IMR-90 (cell line): ENCODE results near the gene EPN2. TPM values are rescaled to one million over a fixed set of nuclear protein-coding genes. Genes with fewer than 3 reads are reported as not detected.
A peak's percentile ranks its signal among the peaks of the same experiment; 100 is the strongest.

ENCODE experiments used
- ATAC-seq: fragments of 200-7000 bp; cut with Tn5 transposase; 2 replicates; pipeline ENCODE4 v1.9.1; 2020; ENCODE audit warnings: low read depth, mild to moderate bottlenecking, moderate library complexity
- BruUV-seq: library from RNA; stranded (reverse); fragments of 400-500 nt; replicated peaks from 2 replicates; lab custom pipeline; 2021; lab: Mats Ljungman, UMichigan
- CTCF ChIA-PET: fragments of 300-600 bp; formaldehyde crosslinking; extraction: SDS; loops from one replicate; lab custom pipeline; 2021; ENCODE audit warnings: antibody characterized with exemption; lab: Yijun Ruan, JAX
- POLR2A ChIA-PET: fragments of 300-600 bp; sonication (Branson Sonifier 250); formaldehyde crosslinking; loops from one replicate; lab custom pipeline; 2022; ENCODE audit warnings: antibody characterized with exemption; ENCODE audit not compliant: unreplicated experiment; lab: Charles Lee
- DNase-seq: peaks from one replicate; pipeline ENCODE4 v3.0.0; 2013
- H2AFZ ChIP-seq: replicated peaks from 2 replicates; pipeline ENCODE3; 2013; ENCODE audit warnings: low read length, mild to moderate bottlenecking; ENCODE audit not compliant: poor library complexity
- H2AK5ac ChIP-seq: 2 replicates; pipeline ENCODE4 v1.6.1; 2013; ENCODE audit warnings: low read depth, low read length, inconsistent platforms
- H2AK9ac ChIP-seq: replicated peaks from 2 replicates; pipeline ENCODE3; 2013; ENCODE audit warnings: mild to moderate bottlenecking, low read depth, low read length, moderate library complexity; ENCODE audit not compliant: poor library complexity
- H2BK120ac ChIP-seq: 2 replicates; pipeline ENCODE4 v1.6.1; 2013; ENCODE audit warnings: low read depth, low read length, inconsistent platforms
- H2BK15ac ChIP-seq: 3 replicates; pipeline ENCODE4 v1.6.1; 2013; ENCODE audit warnings: low read depth, low read length, inconsistent platforms
- H2BK20ac ChIP-seq: 2 replicates; pipeline ENCODE4 v1.6.1; 2013; ENCODE audit warnings: low read depth, mild to moderate bottlenecking, inconsistent platforms, low read length, moderate library complexity
- H2BK5ac ChIP-seq: 2 replicates; pipeline ENCODE4 v1.6.1; 2013; ENCODE audit warnings: mild to moderate bottlenecking, low read depth, low read length, inconsistent platforms; ENCODE audit not compliant: poor library complexity, severe bottlenecking
- H3K14ac ChIP-seq: replicated peaks from 2 replicates; pipeline ENCODE4 v1.6.1; 2013; ENCODE audit warnings: low read depth, low read length, inconsistent platforms
- H3K18ac ChIP-seq: 2 replicates; pipeline ENCODE4 v1.6.1; 2013; ENCODE audit warnings: low read depth, low read length, control low read depth
- H3K23ac ChIP-seq: 2 replicates; pipeline ENCODE4 v1.6.1; 2013; ENCODE audit warnings: low read depth, low read length, inconsistent platforms
- H3K27ac ChIP-seq: 2 replicates; pipeline ENCODE4 v1.5.1; 2013; ENCODE audit warnings: mild to moderate bottlenecking, control low read depth, low read length; ENCODE audit not compliant: insufficient read depth
- H3K27me3 ChIP-seq: 2 replicates; pipeline ENCODE4 v1.6.1; 2013; ENCODE audit warnings: low read length; ENCODE audit not compliant: control insufficient read depth, insufficient read depth
- H3K36me3 ChIP-seq: 2 replicates; pipeline ENCODE4 v1.6.1; 2013; ENCODE audit warnings: low read length, mixed read lengths; ENCODE audit not compliant: control insufficient read depth, insufficient read depth
- H3K4ac ChIP-seq: 2 replicates; pipeline ENCODE4 v1.6.1; 2013; ENCODE audit warnings: low read depth, low read length, inconsistent platforms
- H3K4me1 ChIP-seq: 2 replicates; pipeline ENCODE4 v1.6.1; 2013; ENCODE audit warnings: low read length, mixed read lengths; ENCODE audit not compliant: control insufficient read depth, insufficient read depth
- H3K4me2 ChIP-seq: 2 replicates; pipeline ENCODE4 v1.6.1; 2013; ENCODE audit warnings: low read depth, mild to moderate bottlenecking, control low read depth, low read length, moderate library complexity
- H3K4me3 ChIP-seq: 2 replicates; pipeline ENCODE4 v1.5.1; 2013; ENCODE audit warnings: low read depth, mild to moderate bottlenecking, control low read depth, low read length, moderate library complexity; ENCODE audit not compliant: insufficient read depth
- H3K56ac ChIP-seq: 2 replicates; pipeline ENCODE4 v1.6.1; 2013; ENCODE audit warnings: low read length, inconsistent platforms; ENCODE audit not compliant: insufficient read depth; ENCODE audit errors: extremely low read depth
- H3K79me1 ChIP-seq, 2 experiments: 2 replicates each; pipeline ENCODE4 v1.6.1; 2013; ENCODE audit warnings: low read length in 2 of 2, inconsistent platforms in 1 of 2, low read depth in 1 of 2
- H3K9ac ChIP-seq: 2 replicates; pipeline ENCODE4 v1.6.1; 2013; ENCODE audit warnings: low read depth, low read length, control low read depth
- H3K9me1 ChIP-seq: 2 replicates; pipeline ENCODE4 v1.6.1; 2013; ENCODE audit warnings: low read length, inconsistent platforms; ENCODE audit not compliant: insufficient read depth
- H3K9me3 ChIP-seq: 2 replicates; pipeline ENCODE4 v1.6.1; 2013; ENCODE audit warnings: low read length; ENCODE audit not compliant: control insufficient read depth, insufficient read depth
- H4K20me1 ChIP-seq: 2 replicates; pipeline ENCODE4 v1.6.1; 2013; ENCODE audit warnings: low read length, inconsistent platforms; ENCODE audit not compliant: insufficient read depth
- H4K5ac ChIP-seq: 2 replicates; pipeline ENCODE4 v1.6.1; 2013; ENCODE audit warnings: mild to moderate bottlenecking, low read depth, low read length, control low read depth
- H4K8ac ChIP-seq, 2 experiments: 2 replicates each; pipeline ENCODE4 v1.6.1; 2013; ENCODE audit warnings: low read depth in 2 of 2, low read length in 2 of 2, control low read depth in 1 of 2, inconsistent platforms in 1 of 2
- H4K91ac ChIP-seq: 2 replicates; pipeline ENCODE4 v1.6.1; 2013; ENCODE audit warnings: low read depth, low read length, inconsistent platforms; ENCODE audit not compliant: insufficient read depth
- CHD1 ChIP-seq: IDR thresholded peaks from 2 replicates; pipeline ENCODE4 v1.6.1; 2012; ENCODE audit warnings: low read depth, low read length, improper control_type of control experiment
- ELK1 ChIP-seq: fragments of 150-350 bp; IDR thresholded peaks from 2 replicates; pipeline ENCODE4 v1.6.1; 2016; ENCODE audit warnings: low read depth, mild to moderate bottlenecking, low read length, moderate library complexity, borderline replicate concordance
- FOS ChIP-seq: fragments of 150-350 bp; IDR thresholded peaks from 2 replicates; pipeline ENCODE4 v1.6.1; 2016; ENCODE audit warnings: low read depth, low read length
- MXI1 ChIP-seq: IDR thresholded peaks from 2 replicates; pipeline ENCODE4 v1.6.1; 2012; ENCODE audit warnings: low read depth, mild to moderate bottlenecking, low read length, moderate library complexity, borderline replicate concordance
- POLR2A ChIP-seq: IDR thresholded peaks from 2 replicates; pipeline ENCODE4 v1.6.1; 2012; ENCODE audit warnings: mild to moderate bottlenecking, low read depth, low read length
- RAD21 ChIP-seq: IDR thresholded peaks from 2 replicates; pipeline ENCODE4 v1.6.1; 2012; ENCODE audit warnings: low read length, improper control_type of control experiment
- RCOR1 ChIP-seq: IDR thresholded peaks from 2 replicates; pipeline ENCODE4 v1.6.1; 2012; ENCODE audit warnings: mild to moderate bottlenecking, low read length, improper control_type of control experiment; ENCODE audit not compliant: insufficient replicate concordance
- RFX5 ChIP-seq: IDR thresholded peaks from 2 replicates; pipeline ENCODE4 v1.8.0; 2012; ENCODE audit warnings: low read depth, mild to moderate bottlenecking, low read length, moderate library complexity
- SMC3 ChIP-seq: fragments of 150-350 bp; IDR thresholded peaks from 2 replicates; pipeline ENCODE4 v1.6.1; 2016; ENCODE audit warnings: low read depth, mild to moderate bottlenecking, antibody characterized with exemption, low read length, moderate library complexity
- USF2 ChIP-seq: fragments of 150-350 bp; IDR thresholded peaks from 2 replicates; pipeline ENCODE4 v1.6.1; 2017; ENCODE audit warnings: mild to moderate bottlenecking, antibody characterized with exemption, low read length, low read depth
- WGBS, 2 experiments: methylation state at CpG; one replicate each; pipeline versions ENCODE4 v1.1.5 to v1.1.7; 2013; ENCODE audit warnings: missing lambda C conversion rate in 2 of 2; ENCODE audit not compliant: insufficient read length in 1 of 2; ENCODE audit errors: extremely low coverage in 2 of 2; 5-methylcytosine and 5-hydroxymethylcytosine counted together
- dilution Hi-C: fragments of 300-500 bp; cut with HindIII; formaldehyde crosslinking; loops from one replicate; pipeline ENCODE4 v1.14.3; 2018; ENCODE audit warnings: low sequenced_read_pairs; ENCODE audit not compliant: unreplicated experiment
- in situ Hi-C: fragments of 300-500 bp; cut with MboI; formaldehyde crosslinking; loops from 3 replicates; pipeline ENCODE4 v1.14.3; 2019; ENCODE audit warnings: low sequenced_read_pairs, inconsistent platforms, mixed read lengths
- intact Hi-C: fragments of 100-400 bp; cut with micrococcal nuclease; formaldehyde crosslinking; loops from 2 replicates; pipeline ENCODE4 v1.10.0; 2022
- polyA plus RNA-seq, 3 experiments: library from polyadenylated mRNA; depleted of rRNA; stranded (reverse); fragments of >200 nt; gene quantifications; 2 replicates each; pipeline ENCODE4 v1.2.3, GENCODE V29; 2012; ENCODE audit warnings: low replicate concordance in 1 of 3
- total RNA-seq: library from RNA; depleted of rRNA; stranded (reverse); fragments of >200 nt; gene quantifications from 2 replicates; pipeline ENCODE4 v1.2.3, GENCODE V29; 2012

EPN2 gene
- total and polyA plus RNA-seq, 2 of the 4 experiments (the other 2 are of a cell fraction): 14.9 to 25.3 TPM

GRCh38 chr17:19262650-19263631 is 25.8 kb downstream of the EPN2 start:
- peaks cover 30% of the 10 kb centered on the region for H3K4me1 ChIP-seq
- peak overlapping the region; percentile 68; the same call in 1 of the 2 replicates for H3K27ac ChIP-seq
- peak overlapping the region; percentile 79 for H3K23ac ChIP-seq
- no TSS peak for BruUV-seq
- 0 out of 2 replicates have a peak overlapping the region, but pooled peaks have one; percentile 13 for H3K56ac ChIP-seq
- H3K9me1 ChIP-seq: peaks cover 41% of the 10 kb centered on the region
- intact Hi-C loops (no loop called here), dilution Hi-C loops (no loop called here), in situ Hi-C loops (no loop called here)
- H2BK5ac ChIP-seq: peak overlapping the region; percentile 78
- H3K14ac ChIP-seq: peak overlapping the region; percentile 69
- peak overlapping the region; percentile 8 for H2AK9ac ChIP-seq
- peak overlapping the region; percentile 67 for H3K4ac ChIP-seq
- no peaks in the 10 kb centered on the region for H3K36me3 ChIP-seq
- peak overlapping the region; percentile 43 for H4K91ac ChIP-seq
- peak overlapping the region; percentile 42 for H2BK20ac ChIP-seq
- no peak overlapping the region for H2BK15ac ChIP-seq
- no peak for TF ChIP-seq RFX5
- no peak; the same call in 1 of the 2 replicates for TF ChIP-seq USF2
- TF ChIP-seq CHD1: no peak
- TF ChIP-seq ELK1: no peak
- TF ChIP-seq FOS: 0 out of 2 replicates have a peak, but pooled peaks have one; percentile 5
- TF ChIP-seq MXI1: no peak
- TF ChIP-seq RCOR1: peak; percentile 37
- no peak for TF ChIP-seq RAD21
- TF ChIP-seq SMC3: no peak
- TF ChIP-seq POLR2A: no peak
- WGBS, 2 experiments: 100% methylated on average over 1 of the region's 8 CpGs; no CpG with 5 or more reads in 1 of the 2 experiments
- no peak overlapping the region for H3K4me3 ChIP-seq
- ATAC-seq: peak; percentile 53
- no peaks in the 10 kb centered on the region for H3K9me3 ChIP-seq
- POLR2A ChIA-PET: no interaction called here
- H4K5ac ChIP-seq: peak overlapping the region; percentile 69
- peaks cover 42 to 75% of the 10 kb centered on the region in 2 experiments for H3K79me1 ChIP-seq
- H2AFZ ChIP-seq: peak overlapping the region; percentile 4
- peak; percentile 69 for DNase-seq
- no peaks in the 10 kb centered on the region for H3K27me3 ChIP-seq
- H3K9ac ChIP-seq: no peak overlapping the region
- peak overlapping the region in 1 of 2 experiments; percentile 26; a peak in 1 of 4 replicates for H4K8ac ChIP-seq
- CTCF ChIA-PET: no interaction called here
- peak overlapping the region; percentile 74; the same call in 1 of the 2 replicates for H3K18ac ChIP-seq
- peaks cover 67% of the 10 kb centered on the region for H4K20me1 ChIP-seq
- peak overlapping the region; percentile 49 for H2BK120ac ChIP-seq
- H2AK5ac ChIP-seq: peak overlapping the region; percentile 38; the same call in 1 of the 2 replicates
- peak overlapping the region; percentile 40 for H3K4me2 ChIP-seq
